SK-N-SH (cell line): ENCODE results near the gene NPIPB6. TPM values are rescaled to one million over a fixed set of nuclear protein-coding genes. Genes with fewer than 3 reads are reported as not detected.

Experiments
- CTCF ChIA-PET: fragments of 300-600, 350-600 bp; formaldehyde crosslinking; extraction: SDS; loops from one replicate; lab custom pipeline; 2021; lab: Yijun Ruan, JAX
- POLR2A ChIA-PET: fragments of 350-600 bp; sonication (Branson Sonifier 250); formaldehyde crosslinking; extraction: SDS; loops from one replicate; lab custom pipeline; 2020; ENCODE audit warnings: antibody characterized with exemption, inconsistent platforms; lab: Yijun Ruan, JAX
- DNase-seq: peaks from one replicate; pipeline ENCODE4 v3.0.0; 2012
- H2AFZ ChIP-seq: fragments of 200-600 bp; sonication (generic); 2 replicates; pipeline ENCODE4 v1.8.1; 2016; ENCODE audit warnings: antibody characterized with exemption, mild to moderate bottlenecking, low read depth
- H3F3A ChIP-seq: fragments of 200-600 bp; sonication (generic); replicated peaks from 2 replicates; pipeline ENCODE3; 2016; ENCODE audit warnings: antibody characterized with exemption, mild to moderate bottlenecking; ENCODE audit not compliant: insufficient read depth
- H3K27ac ChIP-seq, 2 experiments: fragments of 200-500 bp in 1 of 2; fragments of 200-600 bp in 1 of 2; sonication (Bioruptor generic) in 1 of 2; sonication (generic), shearing (Covaris generic) in 1 of 2; 2 replicates each; pipeline versions ENCODE4 v1.5.1 to v1.6.1; 2014 to 2016; ENCODE audit warnings: low read depth in 2 of 2, inconsistent platforms in 1 of 2, low read length in 1 of 2, mild to moderate bottlenecking in 1 of 2, mixed read lengths in 1 of 2
- H3K27me3 ChIP-seq: fragments of 200-600 bp; sonication (generic), shearing (Covaris generic); 2 replicates; pipeline ENCODE4 v1.6.1; 2016; ENCODE audit warnings: mixed run types; ENCODE audit not compliant: insufficient read depth
- H3K36me3 ChIP-seq, 2 experiments: fragments of 200-500 bp in 1 of 2; fragments of 200-600 bp in 1 of 2; sonication (Bioruptor generic) in 1 of 2; sonication (generic) in 1 of 2; replicated peaks in 1 of 2; 2 replicates each; pipeline versions ENCODE3 to v1.5.1; 2014 to 2016; ENCODE audit warnings: low read length in 1 of 2, mild to moderate bottlenecking in 1 of 2; ENCODE audit not compliant: insufficient read depth in 2 of 2, control insufficient read depth in 1 of 2
- H3K4me1 ChIP-seq, 2 experiments: fragments of 200-500 bp in 1 of 2; fragments of 200-600 bp in 1 of 2; sonication (Bioruptor generic) in 1 of 2; sonication (generic), shearing (Covaris generic) in 1 of 2; 2 replicates each; pipeline versions ENCODE4 v1.5.1 to v1.6.1; 2014 to 2016; ENCODE audit warnings: low read depth in 1 of 2, low read length in 1 of 2, mixed run types in 1 of 2; ENCODE audit not compliant: insufficient read depth in 2 of 2, control insufficient read depth in 1 of 2
- H3K4me2 ChIP-seq: fragments of 200-600 bp; sonication (generic), shearing (Covaris generic); 2 replicates; pipeline ENCODE4 v1.6.1; 2017; ENCODE audit warnings: mixed run types
- H3K4me3 ChIP-seq, 2 experiments: fragments of 200-500 bp in 1 of 2; fragments of 200-600 bp in 1 of 2; sonication (Bioruptor generic) in 1 of 2; sonication (generic), shearing (Covaris generic) in 1 of 2; 2 replicates each; pipeline versions ENCODE4 v1.5.1 to v1.8.1; 2014 to 2016; ENCODE audit warnings: low read depth in 2 of 2, inconsistent platforms in 1 of 2, low read length in 1 of 2, mild to moderate bottlenecking in 1 of 2, mixed read lengths in 1 of 2, moderate library complexity in 1 of 2
- H3K79me2 ChIP-seq: fragments of 200-600 bp; sonication (generic); 2 replicates; pipeline ENCODE4 v1.8.1; 2017; ENCODE audit warnings: mild to moderate bottlenecking; ENCODE audit not compliant: insufficient read depth
- H3K9ac ChIP-seq: fragments of 200-600 bp; sonication (generic); 2 replicates; pipeline ENCODE4 v1.6.1; 2017; ENCODE audit warnings: mixed run types
- H3K9me2 ChIP-seq: fragments of 200-600 bp; sonication (generic); 2 replicates; pipeline ENCODE4 v1.6.1; 2017; ENCODE audit warnings: mixed run types
- H3K9me3 ChIP-seq: fragments of 200-600 bp; sonication (generic); 2 replicates; pipeline ENCODE4 v1.6.1; 2017; ENCODE audit warnings: mixed run types, mild to moderate bottlenecking, moderate library complexity
- H4K20me1 ChIP-seq: fragments of 200-600 bp; sonication (generic); 2 replicates; pipeline ENCODE4 v1.6.1; 2017; ENCODE audit warnings: mild to moderate bottlenecking, mixed run types; ENCODE audit not compliant: insufficient read depth
- ELF1 ChIP-seq: IDR thresholded peaks from 2 replicates; pipeline ENCODE4 v1.4.0; 2012
- FOXJ3 ChIP-seq: sonication (generic); formaldehyde crosslinking; IDR thresholded peaks from 2 replicates; pipeline ENCODE4 v1.5.1; 2020; ENCODE audit warnings: mild to moderate bottlenecking, missing genetic modification reagents
- GATA2 ChIP-seq: sonication (generic); formaldehyde crosslinking; IDR thresholded peaks from 2 replicates; pipeline ENCODE4 v1.5.0; 2020; ENCODE audit warnings: mild to moderate bottlenecking, missing genetic modification reagents
- JUND ChIP-seq: IDR thresholded peaks from 2 replicates; pipeline ENCODE4 v1.4.0; 2012
- MXI1 ChIP-seq: IDR thresholded peaks from 2 replicates; pipeline ENCODE4 v1.6.1; 2012; ENCODE audit warnings: mild to moderate bottlenecking, low read depth, low read length, improper control_type of control experiment
- POLR2AphosphoS5 ChIP-seq: IDR thresholded peaks from 2 replicates; pipeline ENCODE4 v1.6.1; 2012; ENCODE audit warnings: low read depth, low read length
- REST ChIP-seq: IDR thresholded peaks from 2 replicates; pipeline ENCODE4 v1.6.1; 2012; ENCODE audit warnings: mild to moderate bottlenecking, low read depth, low read length, moderate library complexity
- TCF12 ChIP-seq: IDR thresholded peaks from 2 replicates; pipeline ENCODE4 v1.4.0; 2012
- YY1 ChIP-seq: IDR thresholded peaks from 2 replicates; pipeline ENCODE4 v1.4.0; 2012; ENCODE audit warnings: low read depth, mild to moderate bottlenecking
- WGBS: methylation state at CpG from one replicate; pipeline ENCODE4 v1.1.6; 2017; ENCODE audit warnings: low lambda C conversion rate; 5-methylcytosine and 5-hydroxymethylcytosine counted together
- polyA plus RNA-seq, 3 experiments: library from polyadenylated mRNA; depleted of rRNA; stranded (reverse); fragments of >200 nt; gene quantifications; 2 replicates each; pipeline ENCODE4 v1.2.3, GENCODE V29; 2012

The NPIPB6 gene
- polyA plus RNA-seq, 1 of the 3 experiments (the other 2 are of a cell fraction) = 0.35 TPM

- WGBS = 74% methylated on average over 5 of the region's 5 CpGs
Measured at GRCh38 chr16:28307936-28308335, 55.4 kb downstream of the NPIPB6 start.

GRCh38 chr16:28304214-28304613 lies 59.1 kb downstream of the NPIPB6 start:
- POLR2A ChIA-PET = no interaction called here
- CTCF ChIA-PET = interaction anchor here (1.1 to 3.8 kb wide), 2 partner anchors 13 to 27 kb away, joined by 3 to 18 read pairs; no protein-coding TSS in a partner anchor
- H3K9me2 ChIP-seq = no peaks in the 10 kb centered on the region
- TF ChIP-seq REST (peak; percentile 98), GATA2 (CRISPR knock-in tag) (no peak)
- no peaks in the 10 kb centered on the region for H4K20me1 ChIP-seq
- no peaks in the 10 kb centered on the region for H3K4me1 ChIP-seq
- H3K36me3 ChIP-seq = no peaks in the 10 kb centered on the region
- no peak overlapping the region for H3K4me3 ChIP-seq
- H3K9ac ChIP-seq = no peak overlapping the region
- H3F3A ChIP-seq = no peaks in the 10 kb centered on the region
- no peak overlapping the region for H3K4me2 ChIP-seq
- no peak overlapping the region for H2AFZ ChIP-seq
- H3K9me3 ChIP-seq = no peaks in the 10 kb centered on the region
- H3K27ac ChIP-seq = no peak overlapping the region
- no peaks in the 10 kb centered on the region for H3K27me3 ChIP-seq
- no peaks in the 10 kb centered on the region for H3K79me2 ChIP-seq
- no peak for DNase-seq
- 75% methylated on average over 8 of the region's 8 CpGs for WGBS

More at GRCh38 chr16:28307936-28308335, 55.4 kb downstream of the NPIPB6 start:
- Histone ChIP-seq H3F3A (no peaks in the 10 kb centered on the region), H3K27me3 (no peaks in the 10 kb centered on the region), H3K27ac (no peak overlapping the region), H3K4me2 (no peak overlapping the region), H3K79me2 (no peaks in the 10 kb centered on the region), H3K9me2 (no peaks in the 10 kb centered on the region), H3K9me3 (no peaks in the 10 kb centered on the region), H3K4me3 (no peak overlapping the region), H3K9ac (no peak overlapping the region), H3K4me1 (no peaks in the 10 kb centered on the region; a peak in 1 of 4 replicates), H4K20me1 (no peaks in the 10 kb centered on the region), H2AFZ (no peak overlapping the region), H3K36me3 (no peaks in the 10 kb centered on the region)
- no peak for DNase-seq
- ChIA-PET CTCF (interaction anchor here (1.6 to 15.8 kb wide), 2 partner anchors 9 to 26 kb away, joined by 11 to 302 read pairs; no protein-coding TSS in a partner anchor), POLR2A (interaction anchor here (0.5 kb wide), 1 partner anchor 184 kb away, joined by 3 read pairs; the partner anchor contains the start of gene CLN3)
- TF ChIP-seq MXI1 = no peak
- no peak for TF ChIP-seq GATA2 (CRISPR knock-in tag)
- TF ChIP-seq POLR2AphosphoS5 = no peak
- no peak for TF ChIP-seq TCF12
- TF ChIP-seq ELF1 = no peak
- no peak for TF ChIP-seq FOXJ3 (CRISPR knock-in tag)
- TF ChIP-seq YY1 = no peak

- H3F3A ChIP-seq = no peaks in the 10 kb centered on the region
- DNase-seq = no peak
- no peak overlapping the region for H3K4me3 ChIP-seq
- no peak overlapping the region for H3K9ac ChIP-seq
- H3K36me3 ChIP-seq = no peaks in the 10 kb centered on the region
- H3K9me2 ChIP-seq = no peaks in the 10 kb centered on the region
- H3K4me2 ChIP-seq = no peak overlapping the region
- H4K20me1 ChIP-seq = no peaks in the 10 kb centered on the region
- ChIA-PET CTCF (interaction anchor here (1.3 to 3.8 kb wide), 5 partner anchors 11 to 26 kb away, joined by 3 to 18 read pairs (median 4); partner anchors contain the start of gene SBK1), POLR2A (interaction anchor here (1.5 kb wide), 1 partner anchor 11 kb away, joined by 9 read pairs; the partner anchor contains the start of gene SBK1)
- H3K4me1 ChIP-seq = no peaks in the 10 kb centered on the region; a peak in 1 of 4 replicates
- no peaks in the 10 kb centered on the region for H3K79me2 ChIP-seq
- H3K27ac ChIP-seq = no peak overlapping the region
- no peak for TF ChIP-seq JUND
- no peaks in the 10 kb centered on the region for H3K9me3 ChIP-seq
- no peak overlapping the region for H2AFZ ChIP-seq
- H3K27me3 ChIP-seq = no peaks in the 10 kb centered on the region
Measured at GRCh38 chr16:28303132-28303531, 60.2 kb downstream of the NPIPB6 start.
